Heart left ventricle (tissue), 16 donors: ENCODE results near the gene HEBP1. TPM values are rescaled to one million over a fixed set of nuclear protein-coding genes. Genes with fewer than 3 reads are reported as not detected.
"Not testable (repeated sequence)": the region's sequence is repeated elsewhere in the genome, so short reads cannot be mapped to it uniquely, and the experiment has no call there.

ENCODE experiments used
- ATAC-seq, 4 donors: fragments of 200-7000 bp; cut with Tn5 transposase; one replicate each; pipeline ENCODE4 v1.9.1; 2020 to 2022; ENCODE audit warnings: moderate library complexity in 4 of 4, mild to moderate bottlenecking in 3 of 4, moderate number of reproducible peaks in 1 of 4
- DNase-seq, 5 donors: peaks; one replicate each; pipeline ENCODE4 v3.0.0-alpha.2; 2020
- H3K27ac ChIP-seq, 12 donors: fragments of 200-600 bp; sonication (generic) in 4 of 12; one replicate each; pipeline versions ENCODE4 v1.5.0 to v1.8.0; 2016 to 2022; ENCODE audit warnings: mild to moderate bottlenecking in 2 of 12
- H3K27me3 ChIP-seq, 9 donors: fragments of 200-600 bp; sonication (generic) in 2 of 9; one replicate each; pipeline versions ENCODE4 v1.5.1 to v1.8.0; 2016 to 2022; ENCODE audit warnings: mild to moderate bottlenecking in 3 of 9
- H3K36me3 ChIP-seq, 9 donors: fragments of 200-600 bp; sonication (generic) in 2 of 9; one replicate each; pipeline versions ENCODE4 v1.5.0 to v1.8.0; 2018 to 2022; ENCODE audit warnings: mild to moderate bottlenecking in 2 of 9
- H3K4me1 ChIP-seq, 12 donors: fragments of 200-600 bp; sonication (generic) in 4 of 12; one replicate each; pipeline versions ENCODE4 v1.5.0 to v1.8.0; 2016 to 2022; ENCODE audit warnings: mild to moderate bottlenecking in 3 of 12
- H3K4me3 ChIP-seq, 12 donors: fragments of 200-600 bp; sonication (generic) in 4 of 12; one replicate each; pipeline versions ENCODE4 v1.5.0 to v1.8.0; 2017 to 2022; ENCODE audit warnings: mild to moderate bottlenecking in 9 of 12, moderate library complexity in 4 of 12
- H3K9me3 ChIP-seq, 12 donors: fragments of 200-600 bp; sonication (generic) in 4 of 12; one replicate each; pipeline versions ENCODE4 v1.5.0 to v1.8.0; 2016 to 2022; ENCODE audit warnings: mild to moderate bottlenecking in 1 of 12
- POLR2A ChIP-seq, 2 donors: fragments of 450-650 bp; IDR thresholded peaks; one replicate each; pipeline ENCODE4 v1.6.1; 2017; ENCODE audit warnings: antibody characterized with exemption in 2 of 2, mild to moderate bottlenecking in 2 of 2, moderate library complexity in 2 of 2
- WGBS, 4 donors: extraction: QIAGEN DNeasy Blood & Tissue Kit in 2 of 4; methylation state at CpG; one replicate each; pipeline versions ENCODE4 v1.1.5 to v1.1.7; 2013 to 2018; 5-methylcytosine and 5-hydroxymethylcytosine counted together
- intact Hi-C, 10 donors: fragments of 100-400 bp; cut with DNase I; formaldehyde crosslinking; loops; one replicate each; pipeline versions ENCODE4 v1.11.1 to v1.14.2; 2022
- polyA plus RNA-seq, 2 donors: library from polyadenylated mRNA; stranded (reverse); fragments of 200-250 nt; gene quantifications; one replicate each; pipeline ENCODE4 v1.2.3, GENCODE V29; 2013
- total RNA-seq, 9 donors: library from RNA; depleted of rRNA in 2 of 9; stranded (reverse); fragments of >200 nt in 2 of 9; fragmentation: NEBNext Ultra II Directional in 3 of 9; extraction: Animal tissue kit (Norgen Biotek cat#: 25700) in 3 of 9; gene quantifications; one replicate each; pipeline versions ENCODE4 v1.1.0 to v1.2.4, GENCODE V29; 2016 to 2023
- TF ChIP-seq, protein P1 (sequence below), 12 donors: fragments of 200-600 bp; sonication (generic) in 4 of 12; IDR thresholded peaks; one replicate each; pipeline versions ENCODE4 v1.5.0 to v1.8.0; 2018 to 2022; ENCODE audit warnings: antibody characterized with exemption in 12 of 12, mild to moderate bottlenecking in 5 of 12
- donor health status: ischemic (EF 13 %, LVEDD 7.1; RV severe dilation, severe dysfunction).
- donor health status: healthy with polysubstance abuse.
- donor health status: DM: no; HTN: yes; CAD: no.
- donor health status: DM: no; HTN: no; CAD: no.
- donor health status: ischemic (EF 25% LVEDD 6.9; RV normal size, moderate dysfunction).
- donor health status: ischemic (EF 25% LVEDD 5.7; RV mildly dilated, moderate dysfunction).
- donor health status: healthy.
- donor health status: DM: yes; HTN: yes; CAD: no.
- donor health status: ischemic (EF 35%, LVEDD 5.7; RV mildly dilated, moderate dysfunction).
- donor health status: nonischemic (EF 11% LVEDD 7.7; RV severe dilation, severe dysfunction).
- donor health status: DM: yes; HTN: yes; CAD: no.
- donor health status: PGD.
- donor health status: ischemic (EF 29% LVEDD 5.4; RV normal size, mild dysfunction).
- donor health status: nonischemic (EF 23%, LVEDD 6.1; RV moderate dilation, normal function).

The HEBP1 gene
- total and polyA plus RNA-seq, 11 donors: 26.3 to 88.1 (median 52.6) TPM

DNA sequence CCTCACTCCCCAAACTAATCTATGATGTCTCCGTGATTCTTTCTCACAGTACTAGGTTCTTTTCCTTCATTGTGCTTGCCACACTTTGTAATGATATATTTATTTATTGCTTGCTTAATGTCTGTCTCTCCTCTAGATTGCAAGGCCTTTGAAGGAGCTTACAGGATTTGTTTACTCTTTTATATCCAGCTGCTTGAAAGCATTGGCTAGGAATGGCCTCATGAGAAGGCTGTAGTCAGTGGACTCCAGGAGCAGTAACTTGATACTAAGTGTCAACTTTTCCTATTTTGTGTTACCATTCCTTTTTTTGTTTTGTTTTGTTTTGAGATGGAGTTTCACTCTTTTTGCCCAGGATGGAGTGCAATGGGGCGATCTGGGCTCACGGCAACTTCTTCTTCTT lies 36.8 kb upstream of the HEBP1 start:
- DNase-seq (no peak), ATAC-seq (no peak)
- intact Hi-C loops: loop anchor here in 1 of 10 donors (5.0 kb wide), 1 partner anchor 35 kb away; the partner anchor contains the start of gene HEBP1
- no peak overlapping the region for H3K27ac ChIP-seq
- TF ChIP-seq POLR2A (IDR thresholded peaks at IDR 0.05): no peak
- TF ChIP-seq, protein P1, sequence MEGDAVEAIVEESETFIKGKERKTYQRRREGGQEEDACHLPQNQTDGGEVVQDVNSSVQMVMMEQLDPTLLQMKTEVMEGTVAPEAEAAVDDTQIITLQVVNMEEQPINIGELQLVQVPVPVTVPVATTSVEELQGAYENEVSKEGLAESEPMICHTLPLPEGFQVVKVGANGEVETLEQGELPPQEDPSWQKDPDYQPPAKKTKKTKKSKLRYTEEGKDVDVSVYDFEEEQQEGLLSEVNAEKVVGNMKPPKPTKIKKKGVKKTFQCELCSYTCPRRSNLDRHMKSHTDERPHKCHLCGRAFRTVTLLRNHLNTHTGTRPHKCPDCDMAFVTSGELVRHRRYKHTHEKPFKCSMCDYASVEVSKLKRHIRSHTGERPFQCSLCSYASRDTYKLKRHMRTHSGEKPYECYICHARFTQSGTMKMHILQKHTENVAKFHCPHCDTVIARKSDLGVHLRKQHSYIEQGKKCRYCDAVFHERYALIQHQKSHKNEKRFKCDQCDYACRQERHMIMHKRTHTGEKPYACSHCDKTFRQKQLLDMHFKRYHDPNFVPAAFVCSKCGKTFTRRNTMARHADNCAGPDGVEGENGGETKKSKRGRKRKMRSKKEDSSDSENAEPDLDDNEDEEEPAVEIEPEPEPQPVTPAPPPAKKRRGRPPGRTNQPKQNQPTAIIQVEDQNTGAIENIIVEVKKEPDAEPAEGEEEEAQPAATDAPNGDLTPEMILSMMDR (IDR thresholded peaks at IDR 0.05): no peak
- no peaks in the 10 kb centered on the region for H3K36me3 ChIP-seq
- no peak overlapping the region for H3K4me3 ChIP-seq
- no peaks in the 10 kb centered on the region for H3K27me3 ChIP-seq
- H3K4me1 ChIP-seq: peaks cover 0 to 8% (median 0%) of the 10 kb centered on the region in 12 donors
- H3K9me3 ChIP-seq: no peaks in the 10 kb centered on the region
- WGBS, 4 donors: 93 to 97% (median 96%) methylated on average over 3 of the region's 3 CpGs

DNA sequence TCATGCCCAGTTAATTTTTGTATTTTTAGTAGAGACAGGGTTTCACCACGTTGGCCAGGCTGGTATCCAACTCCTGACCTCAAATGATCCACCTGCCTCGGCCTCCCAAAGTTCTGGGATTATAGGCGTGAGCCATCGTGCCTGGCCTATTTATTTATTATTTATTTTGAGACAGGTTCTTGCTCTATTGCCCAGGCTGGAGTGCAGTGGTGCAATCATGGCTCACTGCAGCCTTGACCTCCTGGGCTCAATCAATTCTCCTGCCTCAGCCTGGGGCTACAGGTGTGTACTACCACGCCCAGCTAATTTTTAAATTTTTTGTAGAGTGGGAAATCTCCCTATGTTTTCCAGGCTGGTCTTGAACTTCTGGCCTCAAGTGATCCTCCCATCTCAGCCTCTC lies 35.3 kb upstream of the HEBP1 start:
- not testable (repeated sequence) for H3K27ac ChIP-seq, H3K9me3 ChIP-seq, H3K27me3 ChIP-seq, ATAC-seq, H3K36me3 ChIP-seq, H3K4me3 ChIP-seq, H3K4me1 ChIP-seq, DNase-seq
- intact Hi-C loops: loop anchor here in 1 of 10 donors (5.0 kb wide), 1 partner anchor 33 kb away; the partner anchor contains the start of gene HEBP1
- WGBS, 4 donors: 91 to 97% (median 95%) methylated on average over 5 of the region's 5 CpGs

DNA sequence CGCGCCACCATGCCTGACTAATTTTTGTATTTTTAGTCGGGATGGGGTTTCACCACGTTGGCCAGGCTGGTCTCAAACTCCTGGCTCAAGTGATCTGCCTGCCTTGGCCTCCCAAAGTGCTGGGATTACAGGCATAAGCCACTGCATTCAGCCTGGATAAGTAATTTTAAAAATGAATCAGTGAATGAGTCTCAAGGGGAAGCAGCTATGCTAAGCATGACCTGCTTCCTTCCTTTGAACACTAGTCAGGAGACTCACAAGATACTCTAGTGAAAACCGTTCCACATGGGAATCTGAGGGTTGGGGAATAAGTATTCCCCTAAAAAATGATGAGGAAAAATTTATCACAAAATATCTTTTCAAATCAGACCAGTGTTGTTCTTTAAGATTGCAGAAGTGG lies 33.4 kb upstream of the HEBP1 start:
- Histone ChIP-seq H3K4me3 (no peak overlapping the region), H3K27ac (no peak overlapping the region), H3K9me3 (no peaks in the 10 kb centered on the region), H3K27me3 (no peaks in the 10 kb centered on the region), H3K4me1 (peaks cover 0 to 8% (median 0%) of the 10 kb centered on the region in 12 donors), H3K36me3 (no peaks in the 10 kb centered on the region)
- DNase-seq (no peak), ATAC-seq (no peak)
- WGBS, 4 donors: 67 to 76% (median 69%) methylated on average over 5 of the region's 5 CpGs
- intact Hi-C loops: no loop called here
- TF ChIP-seq, protein P1 (IDR thresholded peaks at IDR 0.05): no peak

DNA sequence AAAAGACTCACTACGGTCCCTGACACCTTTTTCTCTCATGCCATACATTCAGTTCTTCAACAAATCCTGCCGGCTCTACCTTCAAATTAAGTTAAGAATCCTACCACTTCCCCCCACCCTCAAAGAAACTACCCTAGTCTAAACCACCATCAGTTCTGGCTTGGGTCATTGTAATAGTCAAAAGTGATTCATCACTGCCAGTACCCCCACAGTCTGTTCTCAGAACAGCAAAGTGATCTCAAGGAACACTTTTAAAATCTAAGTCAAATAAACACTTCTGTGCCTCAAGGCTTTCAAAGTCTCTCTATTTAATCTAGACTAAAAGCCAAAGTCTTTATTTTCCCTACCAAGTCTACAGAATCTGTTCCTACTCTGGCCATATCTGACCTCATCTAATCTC lies 32.1 kb upstream of the HEBP1 start:
- Histone ChIP-seq H3K4me3 (no peak overlapping the region), H3K4me1 (peaks cover 0 to 8% (median 0%) of the 10 kb centered on the region in 12 donors), H3K36me3 (no peaks in the 10 kb centered on the region), H3K9me3 (no peaks in the 10 kb centered on the region), H3K27ac (no peak overlapping the region), H3K27me3 (no peaks in the 10 kb centered on the region)
- DNase-seq (no peak), ATAC-seq (no peak)
- TF ChIP-seq, protein P1 (IDR thresholded peaks at IDR 0.05): no peak
- no peak for TF ChIP-seq POLR2A (IDR thresholded peaks at IDR 0.05)
- WGBS, 4 donors: 94 to 98% (median 97%) methylated on average over 2 of the region's 2 CpGs
- intact Hi-C loops: no loop called here
